Measurements from ENCODE around the gene TMEM37. TPM values are rescaled to one million over a fixed set of nuclear protein-coding genes. Genes with fewer than 3 reads are reported as not detected.

Gene TMEM37
- total and polyA plus RNA-seq, 2 of the 13 experiments (the other 11 are each of a cell fraction or from before 2014, with no cell fraction given): 37.7 to 115 TPM

GRCh38 chr2:119383410-119384140, 48.1 kb upstream of the TMEM37 start:
- no TSS peak for BruUV-seq (replicated peaks)
- H3K27me3 ChIP-seq (ENCODE audit: control insufficient read depth in 1 of 2, insufficient read depth in 2 of 2, low read length in 2 of 2): no peaks in the 10 kb centered on the region; a peak in 1 of 5 replicates
- CTCF ChIA-PET (ENCODE audit: low intra/inter-chr PET ratio, low total read pairs): no interaction called here
- ATAC-seq (no peak), FAIRE-seq (no peak), DNase-seq (ENCODE audit: low spot score) (no peak)
- no peaks in the 10 kb centered on the region for H3K79me2 ChIP-seq (ENCODE audit: insufficient read depth, low read length)
- H3K9me3 ChIP-seq (ENCODE audit: low read length): no peaks in the 10 kb centered on the region
- H2AFZ ChIP-seq (ENCODE audit: low read length): no peak overlapping the region
- peaks cover 15% of the 10 kb centered on the region for H3K4me1 ChIP-seq (ENCODE audit: insufficient read depth, low read length)
- H3K4me2 ChIP-seq (ENCODE audit: low read depth, low read length): no peak overlapping the region
- H3K4me3 ChIP-seq (replicated peaks in 1 of 3; ENCODE audit: insufficient read depth in 1 of 3, low read depth in 2 of 3, low read length in 3 of 3): no peak overlapping the region
- H3K36me3 ChIP-seq (replicated peaks in 1 of 2; ENCODE audit: control insufficient read depth in 1 of 2, insufficient read depth in 2 of 2, low read length in 2 of 2): no peaks in the 10 kb centered on the region
- 46% methylated on average over 6 of the region's 6 CpGs for WGBS (ENCODE audit: low lambda C conversion rate)
- H4K20me1 ChIP-seq (ENCODE audit: insufficient read depth, low read length): no peaks in the 10 kb centered on the region
- intact Hi-C loops (cut with micrococcal nuclease; ENCODE audit: unreplicated experiment) (no loop called here), in situ Hi-C loops (cut with HindIII; ENCODE audit: extremely low pct_ligation_motif_present, low pct_unique_long_range_greater_than_20kb) (no loop called here)
- POLR2A ChIA-PET: interaction anchor here (1.8 kb wide), 1 partner anchor 17 kb away, joined by 4 read pairs; the partner anchor contains the start of genes C2orf76 and DBI
- peak; percentile 77; the same call in 1 of the 2 replicates for TF ChIP-seq LCORL (IDR thresholded peaks at IDR 0.05)
- no peak for TF ChIP-seq LCORL (CRISPR knock-in tag; IDR thresholded peaks at IDR 0.05)
- TF ChIP-seq FIP1L1 (IDR thresholded peaks at IDR 0.05; ENCODE audit: borderline replicate concordance, insufficient read depth, low read depth, low read length): no peak
- TF ChIP-seq ZNF841 (CRISPR knock-in tag; IDR thresholded peaks at IDR 0.05; ENCODE audit: borderline replicate concordance): no peak
- TF ChIP-seq MBNL3 (CRISPR knock-in tag; conservative IDR thresholded peaks at IDR 0.05): no peak
- TF ChIP-seq ISL2 (CRISPR knock-in tag; IDR thresholded peaks at IDR 0.05): no peak
- no peak overlapping the region for H3K9ac ChIP-seq (ENCODE audit: insufficient read depth, low read depth, low read length)
- H3K27ac ChIP-seq (ENCODE audit: extremely low read length, insufficient read depth, low read length): no peak overlapping the region

GRCh38 chr2:119384971-119385370, 46.7 kb upstream of the TMEM37 start:
- no peaks in the 10 kb centered on the region for H3K9me3 ChIP-seq (ENCODE audit: low read length)
- no peaks in the 10 kb centered on the region for H3K79me2 ChIP-seq (ENCODE audit: insufficient read depth, low read length)
- POLR2A ChIA-PET: no interaction called here
- in situ Hi-C loops (cut with HindIII; ENCODE audit: extremely low pct_ligation_motif_present, low pct_unique_long_range_greater_than_20kb) (no loop called here), intact Hi-C loops (cut with micrococcal nuclease; ENCODE audit: unreplicated experiment) (no loop called here)
- H3K27me3 ChIP-seq (ENCODE audit: control insufficient read depth in 1 of 2, insufficient read depth in 2 of 2, low read length in 2 of 2): no peaks in the 10 kb centered on the region; a peak in 1 of 5 replicates
- peaks cover 21% of the 10 kb centered on the region for H3K4me1 ChIP-seq (ENCODE audit: insufficient read depth, low read length)
- WGBS (ENCODE audit: low lambda C conversion rate): 69% methylated on average over 4 of the region's 4 CpGs
- H3K9ac ChIP-seq (ENCODE audit: insufficient read depth, low read depth, low read length): no peak overlapping the region
- H4K20me1 ChIP-seq (ENCODE audit: insufficient read depth, low read length): no peaks in the 10 kb centered on the region
- H3K27ac ChIP-seq (ENCODE audit: extremely low read length, insufficient read depth, low read length): no peak overlapping the region
- ATAC-seq (no peak), DNase-seq (ENCODE audit: low spot score) (no peak), FAIRE-seq (no peak)
- no peak overlapping the region for H3K4me2 ChIP-seq (ENCODE audit: low read depth, low read length)
- TF ChIP-seq ZMYM4 (CRISPR knock-in tag; IDR thresholded peaks at IDR 0.05) (no peak), HDAC1 (CRISPR knock-in tag; IDR thresholded peaks at IDR 0.05) (no peak), ZNF709 (CRISPR knock-in tag; IDR thresholded peaks at IDR 0.05) (no peak), MXI1 (IDR thresholded peaks at IDR 0.05; ENCODE audit: borderline replicate concordance, low read depth, low read length) (no peak), SAP130 (CRISPR knock-in tag; IDR thresholded peaks at IDR 0.05; ENCODE audit: low read depth) (no peak), NFATC3 (CRISPR knock-in tag; IDR thresholded peaks at IDR 0.05) (no peak), PAF1 (CRISPR knock-in tag; IDR thresholded peaks at IDR 0.05) (no peak), ELF4 (CRISPR knock-in tag; IDR thresholded peaks at IDR 0.05; ENCODE audit: borderline replicate concordance) (no peak), RXRB (CRISPR knock-in tag; IDR thresholded peaks at IDR 0.05; ENCODE audit: borderline replicate concordance) (no peak), ZNF883 (CRISPR knock-in tag; IDR thresholded peaks at IDR 0.05; ENCODE audit: not compliant biosample characterization) (no peak)
- no peaks in the 10 kb centered on the region for H3K36me3 ChIP-seq (replicated peaks in 1 of 2; ENCODE audit: control insufficient read depth in 1 of 2, insufficient read depth in 2 of 2, low read length in 2 of 2)
- H3K4me3 ChIP-seq (replicated peaks in 1 of 3; ENCODE audit: insufficient read depth in 1 of 3, low read depth in 2 of 3, low read length in 3 of 3): no peak overlapping the region
- no TSS peak for BruUV-seq (replicated peaks)
- H2AFZ ChIP-seq (ENCODE audit: low read length): no peak overlapping the region
- CTCF ChIA-PET (ENCODE audit: low intra/inter-chr PET ratio, low total read pairs): no interaction called here

Measured in HepG2 (cell line).